CD4-positive, alpha-beta T cell (primary cell): ENCODE data around the gene PP2D1. TPM values are rescaled to one million over a fixed set of nuclear protein-coding genes. Genes with fewer than 3 reads are reported as not detected.
"Not testable (repeated sequence)": the region's sequence is repeated elsewhere in the genome, so short reads cannot be mapped to it uniquely, and the experiment has no call there.

Experiments
- ATAC-seq: fragments of 200-7000 bp; cut with Tn5 transposase; one replicate; pipeline ENCODE4 v1.10.0; 2022; ENCODE audit warnings: mild to moderate bottlenecking; ENCODE audit not compliant: poor library complexity
- CTCF ChIA-PET: fragments of 350-600 bp; sonication (Branson Sonifier 250); formaldehyde crosslinking; loops from one replicate; lab custom pipeline; 2021; ENCODE audit warnings: antibody characterized with exemption, inconsistent platforms; lab: Charles Lee
- POLR2A ChIA-PET: fragments of 350-600 bp; sonication (Branson Sonifier 250); formaldehyde crosslinking; loops from one replicate; lab custom pipeline; 2021; ENCODE audit warnings: antibody characterized with exemption, inconsistent platforms; lab: Charles Lee
- DNase-seq, 14 experiments: peaks; one replicate each; pipeline ENCODE4 v3.0.0-alpha.2; 2013 to 2020; ENCODE audit warnings: mixed read lengths in 2 of 14
- H3K27ac ChIP-seq, 2 donors: one replicate each; pipeline versions ENCODE4 v1.5.1 to v1.7.0; 2013; ENCODE audit warnings: low read length in 2 of 2, low read depth in 1 of 2, mild to moderate bottlenecking in 1 of 2
- H3K27me3 ChIP-seq, 2 experiments: 1 replicate in 1 of 2; 2 replicates in 1 of 2; pipeline versions ENCODE4 v1.6.1 to v1.7.0; 2013; ENCODE audit warnings: low read length in 2 of 2, control low read depth in 1 of 2, mild to moderate bottlenecking in 1 of 2, moderate library complexity in 1 of 2; ENCODE audit not compliant: insufficient read depth in 2 of 2, control insufficient read depth in 1 of 2
- H3K36me3 ChIP-seq: one replicate; pipeline ENCODE4 v1.6.1; 2013; ENCODE audit warnings: low read length, control low read depth; ENCODE audit not compliant: insufficient read depth
- H3K4me1 ChIP-seq: one replicate; pipeline ENCODE4 v1.6.1; 2013; ENCODE audit warnings: low read length, control low read depth; ENCODE audit not compliant: insufficient read depth
- H3K4me3 ChIP-seq: one replicate; pipeline ENCODE4 v1.5.1; 2013; ENCODE audit warnings: mild to moderate bottlenecking, low read length, moderate library complexity
- H3K9me3 ChIP-seq, 2 experiments: 1 replicate in 1 of 2; 2 replicates in 1 of 2; pipeline versions ENCODE4 v1.6.1 to v1.7.0; 2013; ENCODE audit warnings: low read length in 2 of 2, mild to moderate bottlenecking in 2 of 2, control low read depth in 1 of 2, moderate library complexity in 1 of 2; ENCODE audit not compliant: control insufficient read depth in 1 of 2, insufficient read depth in 1 of 2
- H3K27ac Mint-ChIP-seq: one replicate; pipeline ENCODE4 v1.8.0; 2020; ENCODE audit warnings: mixed read lengths
- H3K27me3 Mint-ChIP-seq: one replicate; pipeline ENCODE4 v1.8.0; 2021; ENCODE audit warnings: mixed read lengths
- H3K36me3 Mint-ChIP-seq: one replicate; pipeline ENCODE4 v1.8.0; 2021; ENCODE audit warnings: low read depth, mixed read lengths
- H3K4me1 Mint-ChIP-seq: one replicate; pipeline ENCODE4 v1.8.0; 2021; ENCODE audit warnings: low read depth, mixed read lengths
- H3K4me3 Mint-ChIP-seq: one replicate; pipeline ENCODE4 v1.8.0; 2020; ENCODE audit warnings: mild to moderate bottlenecking, mixed read lengths
- H3K9me3 Mint-ChIP-seq: one replicate; pipeline ENCODE4 v1.8.0; 2020; ENCODE audit warnings: mixed read lengths
- CTCF ChIP-seq: fragments of 200-600 bp; IDR thresholded peaks from one replicate; pipeline ENCODE4 v1.8.0; 2022; ENCODE audit warnings: antibody characterized with exemption, mild to moderate bottlenecking
- intact Hi-C, 2 experiments: fragments of 100-400 bp; cut with DNase I in 1 of 2; cut with micrococcal nuclease in 1 of 2; formaldehyde crosslinking; loops; one replicate each; pipeline versions ENCODE4 v1.15.1 to v1.9.0; 2023 to 2025; cut with DNase I, micrococcal nuclease
- total RNA-seq, 174 experiments: library from RNA in 2 of 174; stranded (reverse) in 2 of 174; gene quantifications; one replicate each; pipeline ENCODE4 v1.2.3 and lab custom pipeline; 2021 to 2026

Gene PP2D1
- total RNA-seq, 2 experiments from 2014 or later = not detected

GRCh38 chr3:20038699-20039465 is 26.8 kb upstream of the PP2D1 start:
- Mint-ChIP-seq H3K36me3 (peaks cover 20% of the 10 kb centered on the region), H3K4me1 (peaks cover 52% of the 10 kb centered on the region), H3K4me3 (peak overlapping the region; percentile 99), H3K27ac (peak overlapping the region; percentile 98), H3K9me3 (no peaks in the 10 kb centered on the region), H3K27me3 (no peaks in the 10 kb centered on the region)
- intact Hi-C loops = loop anchor here in 1 of 2 experiments (1.0 to 5.0 kb wide), 2 partner anchors 91 to 152 kb away; no protein-coding TSS in a partner anchor
- DNase-seq = peak in 3 of 14 experiments; percentile 26 to 41 (median 39)
- Histone ChIP-seq H3K9me3 (no peaks in the 10 kb centered on the region), H3K27me3 (no peaks in the 10 kb centered on the region), H3K36me3 (no peaks in the 10 kb centered on the region), H3K4me3 (peak overlapping the region; percentile 71), H3K27ac (peak overlapping the region; percentile 77 to 86), H3K4me1 (peaks cover 42% of the 10 kb centered on the region)
- TF ChIP-seq CTCF = no peak
- POLR2A ChIA-PET = interaction anchor here (0.7 to 1.4 kb wide), 6 partner anchors 14 to 147 kb away, joined by 3 to 13 read pairs (median 5); partner anchors contain the start of genes RAB5A and SGO1
- CTCF ChIA-PET = interaction anchor here (1.1 to 1.8 kb wide), 2 partner anchors 16 to 33 kb away, joined by 3 to 7 read pairs; no protein-coding TSS in a partner anchor
- ATAC-seq = no peak

GRCh38 chr3:20037255-20037996 is 25.4 kb upstream of the PP2D1 start:
- Mint-ChIP-seq H3K9me3 (no peaks in the 10 kb centered on the region), H3K27me3 (no peaks in the 10 kb centered on the region), H3K27ac (peak overlapping the region; percentile 98), H3K4me1 (peaks cover 38% of the 10 kb centered on the region), H3K4me3 (peak overlapping the region; percentile 99), H3K36me3 (peaks cover 20% of the 10 kb centered on the region)
- peak overlapping the region in 1 of 2 donors; percentile 86 for H3K27ac ChIP-seq
- ChIA-PET CTCF (no interaction called here), POLR2A (no interaction called here)
- no peak for ATAC-seq
- H3K36me3 ChIP-seq = no peaks in the 10 kb centered on the region
- H3K27me3 ChIP-seq = no peaks in the 10 kb centered on the region
- no peak for DNase-seq
- intact Hi-C loops = loop anchor here in 1 of 2 experiments (5.0 kb wide), 1 partner anchor 150 kb away; no protein-coding TSS in a partner anchor
- H3K4me3 ChIP-seq = no peak overlapping the region
- no peak for TF ChIP-seq CTCF
- H3K9me3 ChIP-seq = no peaks in the 10 kb centered on the region
- H3K4me1 ChIP-seq = peaks cover 28% of the 10 kb centered on the region

GRCh38 chr3:20035019-20035418 is 23.0 kb upstream of the PP2D1 start:
- Histone ChIP-seq H3K27ac (no peak overlapping the region), H3K4me1 (peaks cover 13% of the 10 kb centered on the region), H3K4me3 (no peak overlapping the region), H3K9me3 (no peaks in the 10 kb centered on the region), H3K27me3 (no peaks in the 10 kb centered on the region), H3K36me3 (no peaks in the 10 kb centered on the region)
- ATAC-seq (no peak), DNase-seq (no peak)
- intact Hi-C loops = loop anchor here in 1 of 2 experiments (5.0 kb wide), 1 partner anchor 148 kb away; no protein-coding TSS in a partner anchor
- Mint-ChIP-seq H3K27ac (peak overlapping the region; percentile 11), H3K36me3 (peaks cover 8% of the 10 kb centered on the region), H3K4me3 (peak overlapping the region; percentile 34), H3K27me3 (no peaks in the 10 kb centered on the region), H3K9me3 (no peaks in the 10 kb centered on the region), H3K4me1 (peaks cover 21% of the 10 kb centered on the region)
- TF ChIP-seq CTCF = no peak
- ChIA-PET POLR2A (no interaction called here), CTCF (no interaction called here)

GRCh38 chr3:20031939-20032338 is 19.9 kb upstream of the PP2D1 start:
- H3K27ac Mint-ChIP-seq, H3K4me3 Mint-ChIP-seq, H3K36me3 ChIP-seq, H3K27me3 ChIP-seq, ATAC-seq, H3K4me3 ChIP-seq, POLR2A ChIA-PET, H3K27me3 Mint-ChIP-seq, H3K4me1 ChIP-seq, H3K36me3 Mint-ChIP-seq, intact Hi-C loops, H3K9me3 ChIP-seq, H3K9me3 Mint-ChIP-seq, DNase-seq, H3K4me1 Mint-ChIP-seq, H3K27ac ChIP-seq, CTCF ChIA-PET: not testable (repeated sequence)
